ENCODE data around the gene SOS1. TPM values are rescaled to one million over a fixed set of nuclear protein-coding genes. Genes with fewer than 3 reads are reported as not detected.

Gene SOS1
- total RNA-seq, 4 donors from 2014 or later = 13.3 to 107 (median 40.8) TPM

DNA sequence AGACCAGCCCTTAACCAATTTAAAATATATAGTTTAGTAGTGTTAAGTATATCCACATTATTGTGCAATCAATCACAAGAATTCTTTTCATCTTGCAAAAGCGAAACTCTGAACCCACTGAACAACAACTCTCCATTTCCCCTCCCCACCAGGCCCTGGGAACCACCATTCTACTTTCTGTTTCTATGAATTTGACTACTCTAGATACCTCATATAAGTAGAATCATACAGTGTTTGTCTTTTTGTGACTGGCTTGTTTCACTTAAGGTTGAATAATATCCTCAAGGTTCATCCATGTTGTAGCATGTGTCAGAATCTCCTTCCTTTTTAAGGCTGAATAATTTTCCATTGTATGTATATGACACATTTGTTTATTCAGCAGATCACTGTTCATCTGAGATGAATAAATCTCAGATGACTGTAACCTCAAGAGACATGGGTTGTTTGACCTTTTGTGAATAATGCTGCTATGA lies 8.1 kb upstream of the SOS1 start:
- no peak for DNase-seq
- Histone ChIP-seq H3K4me3 (no peak overlapping the region), H3K27ac (no peak overlapping the region), H3K4me1 (no peaks in the 10 kb centered on the region), H3K9me3 (no peaks in the 10 kb centered on the region), H3K27me3 (no peaks in the 10 kb centered on the region), H3K36me3 (no peaks in the 10 kb centered on the region)
- TF ChIP-seq POLR2A (IDR thresholded peaks at IDR 0.05) = no peak
- TF ChIP-seq, protein P1, sequence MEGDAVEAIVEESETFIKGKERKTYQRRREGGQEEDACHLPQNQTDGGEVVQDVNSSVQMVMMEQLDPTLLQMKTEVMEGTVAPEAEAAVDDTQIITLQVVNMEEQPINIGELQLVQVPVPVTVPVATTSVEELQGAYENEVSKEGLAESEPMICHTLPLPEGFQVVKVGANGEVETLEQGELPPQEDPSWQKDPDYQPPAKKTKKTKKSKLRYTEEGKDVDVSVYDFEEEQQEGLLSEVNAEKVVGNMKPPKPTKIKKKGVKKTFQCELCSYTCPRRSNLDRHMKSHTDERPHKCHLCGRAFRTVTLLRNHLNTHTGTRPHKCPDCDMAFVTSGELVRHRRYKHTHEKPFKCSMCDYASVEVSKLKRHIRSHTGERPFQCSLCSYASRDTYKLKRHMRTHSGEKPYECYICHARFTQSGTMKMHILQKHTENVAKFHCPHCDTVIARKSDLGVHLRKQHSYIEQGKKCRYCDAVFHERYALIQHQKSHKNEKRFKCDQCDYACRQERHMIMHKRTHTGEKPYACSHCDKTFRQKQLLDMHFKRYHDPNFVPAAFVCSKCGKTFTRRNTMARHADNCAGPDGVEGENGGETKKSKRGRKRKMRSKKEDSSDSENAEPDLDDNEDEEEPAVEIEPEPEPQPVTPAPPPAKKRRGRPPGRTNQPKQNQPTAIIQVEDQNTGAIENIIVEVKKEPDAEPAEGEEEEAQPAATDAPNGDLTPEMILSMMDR (IDR thresholded peaks at IDR 0.05) = no peak
- intact Hi-C loops (cut with DNase I; ENCODE audit: low total_unique reads) = no loop called here

- DNase-seq = no peak
- H3K27me3 ChIP-seq = no peaks in the 10 kb centered on the region
- H3K4me1 ChIP-seq = no peaks in the 10 kb centered on the region
- TF ChIP-seq, protein P1 (IDR thresholded peaks at IDR 0.05) = no peak
- TF ChIP-seq POLR2A (IDR thresholded peaks at IDR 0.05) = no peak
- no peaks in the 10 kb centered on the region for H3K9me3 ChIP-seq
- H3K27ac ChIP-seq = peak overlapping the region in 1 of 2 donors; percentile 43
- H3K4me3 ChIP-seq = no peak overlapping the region
- H3K36me3 ChIP-seq = no peaks in the 10 kb centered on the region
- intact Hi-C loops (cut with DNase I; ENCODE audit: low total_unique reads) = no loop called here
Measured at GRCh38 chr2:39127973-39128372, 7.1 kb upstream of the SOS1 start.

- no peaks in the 10 kb centered on the region for H3K27me3 ChIP-seq
- no peaks in the 10 kb centered on the region for H3K36me3 ChIP-seq
- H3K4me1 ChIP-seq = peaks cover 0 to 9% of the 10 kb centered on the region in 2 donors
- TF ChIP-seq, protein P1 (IDR thresholded peaks at IDR 0.05) = no peak
- no peak for TF ChIP-seq POLR2A (IDR thresholded peaks at IDR 0.05)
- no peaks in the 10 kb centered on the region for H3K9me3 ChIP-seq
- H3K4me3 ChIP-seq = peak overlapping the region; percentile 73 to 77
- intact Hi-C loops (cut with DNase I; ENCODE audit: low total_unique reads) = no loop called here
- H3K27ac ChIP-seq = peak overlapping the region; percentile 92 to 93
- DNase-seq = no peak
Measured at GRCh38 chr2:39124746-39125057, 3.9 kb upstream of the SOS1 start.

- intact Hi-C loops (cut with DNase I; ENCODE audit: low total_unique reads) = no loop called here
- H3K36me3 ChIP-seq = no peaks in the 10 kb centered on the region
- peak overlapping the region; percentile 92 to 93 for H3K27ac ChIP-seq
- peak; percentile 92 to 93 for DNase-seq
- H3K9me3 ChIP-seq = no peaks in the 10 kb centered on the region
- peaks cover 0 to 9% of the 10 kb centered on the region in 2 donors for H3K4me1 ChIP-seq
- H3K4me3 ChIP-seq = peak overlapping the region; percentile 73 to 77
- peak; percentile 83 for TF ChIP-seq POLR2A (IDR thresholded peaks at IDR 0.05)
- TF ChIP-seq, protein P1 (IDR thresholded peaks at IDR 0.05) = peak; percentile 36 to 57 (median 57)
- H3K27me3 ChIP-seq = no peaks in the 10 kb centered on the region
Measured at GRCh38 chr2:39124000-39124745, 3.3 kb upstream of the SOS1 start.

- Histone ChIP-seq H3K4me1 (peaks cover 0 to 9% of the 10 kb centered on the region in 2 donors), H3K27me3 (no peaks in the 10 kb centered on the region), H3K4me3 (peak overlapping the region; percentile 73 to 77), H3K27ac (peak overlapping the region; percentile 92 to 93), H3K9me3 (no peaks in the 10 kb centered on the region), H3K36me3 (no peaks in the 10 kb centered on the region)
- TF ChIP-seq, protein P1 (IDR thresholded peaks at IDR 0.05) = no peak
- no peak for TF ChIP-seq POLR2A (IDR thresholded peaks at IDR 0.05)
- no peak for DNase-seq
- intact Hi-C loops (cut with DNase I; ENCODE audit: low total_unique reads) = no loop called here
Measured at GRCh38 chr2:39123436-39123999, 2.7 kb upstream of the SOS1 start.

Measured in uterus (tissue), 4 donors.